HEK293 (cell line): ENCODE results near the gene NPAS2.

Source experiments
- CTCF ChIA-PET: fragments of 350-600 bp; formaldehyde crosslinking; extraction: SDS; loops from one replicate; lab custom pipeline; 2021; ENCODE audit warnings: antibody characterized with exemption; lab: Yijun Ruan, JAX
- POLR2A ChIA-PET: fragments of 300-600 bp; formaldehyde crosslinking; extraction: SDS; loops from one replicate; lab custom pipeline; 2020; ENCODE audit warnings: antibody characterized with exemption, inconsistent platforms; lab: Yijun Ruan, JAX
- H3K27ac ChIP-seq: fragments of 200-500 bp; sonication (Bioruptor generic); 2 replicates; pipeline ENCODE4 v1.5.1; 2014; ENCODE audit warnings: low read depth, low read length, control low read depth, inconsistent platforms; ENCODE audit errors: extremely low read depth
- H3K36me3 ChIP-seq, 2 experiments: fragments of 200-500 bp in 1 of 2; sonication (Bioruptor generic) in 1 of 2; 1 replicate in 1 of 2; 2 replicates in 1 of 2; pipeline ENCODE4 v1.5.1; 2014 to 2017; ENCODE audit warnings: inconsistent platforms in 2 of 2, low read length in 2 of 2; ENCODE audit not compliant: control insufficient read depth in 2 of 2, insufficient read depth in 1 of 2
- H3K4me1 ChIP-seq: fragments of 200-500 bp; sonication (Bioruptor generic); 2 replicates; pipeline ENCODE4 v1.5.1; 2014; ENCODE audit warnings: mild to moderate bottlenecking, low read length, inconsistent platforms; ENCODE audit not compliant: control insufficient read depth, insufficient read depth
- H3K4me3 ChIP-seq: 2 replicates; pipeline ENCODE4 v1.5.1; 2011; ENCODE audit warnings: low read depth, mild to moderate bottlenecking, control low read depth, low read length, moderate library complexity
- H3K9me3 ChIP-seq: fragments of 200-500 bp; sonication (Bioruptor generic); 2 replicates; pipeline ENCODE4 v1.5.1; 2014; ENCODE audit warnings: low read depth, low read length, inconsistent platforms; ENCODE audit not compliant: control insufficient read depth, insufficient read depth
- AEBP2 ChIP-seq: fragments of 450-650 bp; formaldehyde crosslinking; IDR thresholded peaks from 2 replicates; pipeline ENCODE4 v1.5.1; 2016; ENCODE audit warnings: missing biosample characterization, missing genetic modification characterization, borderline replicate concordance
- EGR2 ChIP-seq: fragments of 450-650 bp; formaldehyde crosslinking; IDR thresholded peaks from 2 replicates; pipeline ENCODE4 v1.5.1; 2016; ENCODE audit warnings: low read depth, missing biosample characterization, missing genetic modification characterization
- KLF1 ChIP-seq: fragments of 450-650 bp; formaldehyde crosslinking; IDR thresholded peaks from 2 replicates; pipeline ENCODE4 v1.5.1; 2016; ENCODE audit warnings: missing biosample characterization, missing genetic modification characterization
- OVOL3 ChIP-seq: fragments of 450-650 bp; formaldehyde crosslinking; IDR thresholded peaks from 2 replicates; pipeline ENCODE4 v1.5.1; 2016; ENCODE audit warnings: missing biosample characterization, missing genetic modification characterization
- SALL2 ChIP-seq: fragments of 450-650 bp; formaldehyde crosslinking; IDR thresholded peaks from 2 replicates; pipeline ENCODE4 v1.5.0; 2017; ENCODE audit warnings: missing biosample characterization, mild to moderate bottlenecking, missing genetic modification characterization, borderline replicate concordance
- SCRT2 ChIP-seq: fragments of 450-650 bp; formaldehyde crosslinking; IDR thresholded peaks from 2 replicates; pipeline ENCODE4 v1.5.1; 2016; ENCODE audit warnings: missing biosample characterization, missing genetic modification characterization
- TCF7L2 ChIP-seq: IDR thresholded peaks from 2 replicates; pipeline ENCODE4 v1.6.1; 2011; ENCODE audit warnings: low read depth, mild to moderate bottlenecking, inconsistent platforms, low read length, moderate library complexity, borderline replicate concordance
- ZFP3 ChIP-seq: fragments of 450-650 bp; formaldehyde crosslinking; IDR thresholded peaks from 2 replicates; pipeline ENCODE4 v1.5.1; 2016; ENCODE audit warnings: low read depth, missing biosample characterization, missing genetic modification characterization
- ZNF133 ChIP-seq: fragments of 450-650 bp; formaldehyde crosslinking; IDR thresholded peaks from 2 replicates; pipeline ENCODE4 v1.5.1; 2016; ENCODE audit warnings: missing biosample characterization, missing genetic modification characterization
- ZNF146 ChIP-seq: fragments of 450-650 bp; formaldehyde crosslinking; IDR thresholded peaks from 2 replicates; pipeline ENCODE4 v1.5.1; 2016; ENCODE audit warnings: missing biosample characterization, missing genetic modification characterization
- ZNF157 ChIP-seq: fragments of 450-650 bp; formaldehyde crosslinking; IDR thresholded peaks from 2 replicates; pipeline ENCODE4 v1.5.1; 2016; ENCODE audit warnings: missing biosample characterization, missing genetic modification characterization
- ZNF175 ChIP-seq: fragments of 450-650 bp; formaldehyde crosslinking; IDR thresholded peaks from 2 replicates; pipeline ENCODE4 v1.5.1; 2016; ENCODE audit warnings: missing biosample characterization, missing genetic modification characterization
- ZNF19 ChIP-seq: fragments of 450-650 bp; formaldehyde crosslinking; IDR thresholded peaks from 2 replicates; pipeline ENCODE4; 2016; ENCODE audit warnings: missing biosample characterization, missing genetic modification characterization, low read depth
- ZNF26 ChIP-seq: fragments of 450-650 bp; formaldehyde crosslinking; IDR thresholded peaks from 2 replicates; pipeline ENCODE4 v1.5.1; 2016; ENCODE audit warnings: missing biosample characterization, missing genetic modification characterization
- ZNF280C ChIP-seq: fragments of 450-650 bp; formaldehyde crosslinking; IDR thresholded peaks from 2 replicates; pipeline ENCODE4 v1.5.1; 2016; ENCODE audit warnings: missing biosample characterization, missing genetic modification characterization
- ZNF350 ChIP-seq: fragments of 450-650 bp; formaldehyde crosslinking; IDR thresholded peaks from 2 replicates; pipeline ENCODE4 v1.5.0; 2017; ENCODE audit warnings: missing biosample characterization, mild to moderate bottlenecking, missing genetic modification characterization
- ZNF354C ChIP-seq: fragments of 450-650 bp; formaldehyde crosslinking; IDR thresholded peaks from 2 replicates; pipeline ENCODE4 v1.5.1; 2016; ENCODE audit warnings: missing biosample characterization, missing genetic modification characterization, low read depth, borderline replicate concordance
- ZNF580 ChIP-seq: fragments of 450-650 bp; formaldehyde crosslinking; IDR thresholded peaks from 2 replicates; pipeline ENCODE4 v1.5.1; 2016; ENCODE audit warnings: missing biosample characterization, missing genetic modification characterization
- ZNF624 ChIP-seq: fragments of 450-650 bp; formaldehyde crosslinking; IDR thresholded peaks from 2 replicates; pipeline ENCODE4 v1.5.1; 2017; ENCODE audit warnings: missing biosample characterization, missing genetic modification characterization
- ZNF626 ChIP-seq: fragments of 450-650 bp; sonication (Bioruptor Pico); formaldehyde crosslinking; IDR thresholded peaks from 2 replicates; pipeline ENCODE4 v1.5.1; 2018; ENCODE audit warnings: missing biosample characterization, missing genetic modification characterization, inconsistent platforms
- ZNF792 ChIP-seq: fragments of 450-650 bp; formaldehyde crosslinking; IDR thresholded peaks from 2 replicates; pipeline ENCODE4 v1.5.1; 2016; ENCODE audit warnings: missing biosample characterization, missing genetic modification characterization
- ZSCAN23 ChIP-seq: fragments of 450-650 bp; formaldehyde crosslinking; IDR thresholded peaks from 2 replicates; pipeline ENCODE4 v1.5.1; 2016; ENCODE audit warnings: missing biosample characterization, missing genetic modification characterization

NPAS2 gene

GRCh38 chr2:100869120-100869519 lies 49.2 kb downstream of the NPAS2 start (continued):
- no peak for TF ChIP-seq ZNF792 (tag by site-specific recombination)

GRCh38 chr2:100870652-100871531 lies 51.0 kb downstream of the NPAS2 start:
- TF ChIP-seq SCRT2 (tag by site-specific recombination) (peak; percentile 55), OVOL3 (tag by site-specific recombination) (no peak)
- H3K9me3 ChIP-seq: no peaks in the 10 kb centered on the region
- no peak overlapping the region for H3K27ac ChIP-seq
- H3K4me1 ChIP-seq: no peaks in the 10 kb centered on the region
- no peak overlapping the region for H3K4me3 ChIP-seq
- ChIA-PET CTCF (interaction anchor here (0.6 to 1.7 kb wide), 6 partner anchors 9 to 318 kb away, joined by 3 to 7 read pairs (median 4); no protein-coding TSS in a partner anchor), POLR2A (interaction anchor here (0.6 to 1.0 kb wide), 2 partner anchors 271 to 552 kb away, joined by 4 read pairs; no protein-coding TSS in a partner anchor)
- H3K36me3 ChIP-seq: no peaks in the 10 kb centered on the region

- ChIA-PET CTCF (interaction anchor here (0.7 to 1.1 kb wide), 3 partner anchors 24 to 266 kb away, joined by 3 to 4 read pairs (median 3); no protein-coding TSS in a partner anchor), POLR2A (no interaction called here)
- Histone ChIP-seq H3K4me1 (no peaks in the 10 kb centered on the region; the same call in 1 of the 2 replicates), H3K36me3 (no peaks in the 10 kb centered on the region), H3K9me3 (no peaks in the 10 kb centered on the region), H3K4me3 (no peak overlapping the region), H3K27ac (no peak overlapping the region)
- TF ChIP-seq ZSCAN23 (tag by site-specific recombination): no peak
- TF ChIP-seq ZNF175 (tag by site-specific recombination): no peak
- no peak for TF ChIP-seq EGR2 (tag by site-specific recombination)
- no peak for TF ChIP-seq ZNF157
- no peak for TF ChIP-seq ZNF146
- no peak for TF ChIP-seq TCF7L2
- TF ChIP-seq ZNF280C (tag by site-specific recombination): no peak
- TF ChIP-seq ZNF626: no peak
- no peak for TF ChIP-seq ZNF26 (tag by site-specific recombination)
- no peak for TF ChIP-seq ZNF19 (tag by site-specific recombination)
- no peak for TF ChIP-seq AEBP2 (tag by site-specific recombination)
- no peak for TF ChIP-seq ZNF350 (tag by site-specific recombination)
- TF ChIP-seq ZNF580: no peak
- TF ChIP-seq ZNF133: no peak
- no peak for TF ChIP-seq KLF1 (tag by site-specific recombination)
- TF ChIP-seq ZNF354C (tag by site-specific recombination): no peak
- no peak for TF ChIP-seq SALL2 (tag by site-specific recombination)
- TF ChIP-seq ZFP3 (tag by site-specific recombination): no peak
- TF ChIP-seq ZNF624 (tag by site-specific recombination): no peak
Measured at GRCh38 chr2:100875516-100876230, 55.7 kb downstream of the NPAS2 start.
